ENCODE data around the gene IFNL4. TPM values are rescaled to one million over a fixed set of nuclear protein-coding genes. Genes with fewer than 3 reads are reported as not detected.
"Not testable (repeated sequence)": the region's sequence is repeated elsewhere in the genome, so short reads cannot be mapped to it uniquely, and the experiment has no call there.

The IFNL4 gene
- total RNA-seq, 4 donors from 2014 or later: not detected

GRCh38 chr19:39284032-39284431 lies 35.4 kb upstream of the IFNL4 start:
- H3K4me3 ChIP-seq: no peak overlapping the region
- TF ChIP-seq EP300 (IDR thresholded peaks at IDR 0.05) (no peak), POLR2A (IDR thresholded peaks at IDR 0.05) (no peak), POLR2AphosphoS5 (IDR thresholded peaks at IDR 0.05) (no peak)
- peaks cover 7% of the 10 kb centered on the region for H3K27me3 ChIP-seq
- no peak for ATAC-seq
- H3K9me3 ChIP-seq: peaks cover 0 to 64% (median 0%) of the 10 kb centered on the region in 3 donors
- no peak overlapping the region for H3K27ac ChIP-seq
- no peaks in the 10 kb centered on the region for H3K4me1 ChIP-seq
- H3K36me3 ChIP-seq: no peaks in the 10 kb centered on the region
- 85 to 93% methylated on average over 1 of the region's 1 CpG for WGBS, 2 donors (ENCODE audit: low coverage in 1 of 2)

DNA sequence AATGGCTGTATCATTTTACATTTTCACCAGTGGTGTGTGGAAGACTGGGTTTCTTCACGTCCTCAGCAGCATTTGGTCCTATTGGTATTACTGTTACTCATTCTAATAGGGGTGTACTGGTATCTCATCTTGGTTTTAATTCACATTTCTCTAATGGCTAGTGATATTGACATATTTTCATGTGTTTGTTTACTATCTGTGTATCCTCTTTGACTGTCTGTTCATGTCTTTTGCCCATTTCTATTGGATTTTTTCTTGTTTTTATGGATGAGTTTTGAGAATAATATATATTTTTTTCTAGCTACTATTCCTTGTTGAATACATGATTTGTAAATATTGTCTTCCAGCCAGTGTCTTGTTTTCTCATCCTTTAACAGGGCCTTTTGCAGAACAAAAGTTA lies 33.4 kb upstream of the IFNL4 start:
- H3K4me1 ChIP-seq: no peaks in the 10 kb centered on the region
- 25 to 65% methylated on average over 1 of the region's 1 CpG for WGBS, 2 donors (ENCODE audit: low coverage in 1 of 2)
- H3K4me3 ChIP-seq: no peak overlapping the region
- H3K27ac ChIP-seq: no peak overlapping the region
- TF ChIP-seq POLR2A (IDR thresholded peaks at IDR 0.05): no peak
- TF ChIP-seq, protein P1, sequence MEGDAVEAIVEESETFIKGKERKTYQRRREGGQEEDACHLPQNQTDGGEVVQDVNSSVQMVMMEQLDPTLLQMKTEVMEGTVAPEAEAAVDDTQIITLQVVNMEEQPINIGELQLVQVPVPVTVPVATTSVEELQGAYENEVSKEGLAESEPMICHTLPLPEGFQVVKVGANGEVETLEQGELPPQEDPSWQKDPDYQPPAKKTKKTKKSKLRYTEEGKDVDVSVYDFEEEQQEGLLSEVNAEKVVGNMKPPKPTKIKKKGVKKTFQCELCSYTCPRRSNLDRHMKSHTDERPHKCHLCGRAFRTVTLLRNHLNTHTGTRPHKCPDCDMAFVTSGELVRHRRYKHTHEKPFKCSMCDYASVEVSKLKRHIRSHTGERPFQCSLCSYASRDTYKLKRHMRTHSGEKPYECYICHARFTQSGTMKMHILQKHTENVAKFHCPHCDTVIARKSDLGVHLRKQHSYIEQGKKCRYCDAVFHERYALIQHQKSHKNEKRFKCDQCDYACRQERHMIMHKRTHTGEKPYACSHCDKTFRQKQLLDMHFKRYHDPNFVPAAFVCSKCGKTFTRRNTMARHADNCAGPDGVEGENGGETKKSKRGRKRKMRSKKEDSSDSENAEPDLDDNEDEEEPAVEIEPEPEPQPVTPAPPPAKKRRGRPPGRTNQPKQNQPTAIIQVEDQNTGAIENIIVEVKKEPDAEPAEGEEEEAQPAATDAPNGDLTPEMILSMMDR (IDR thresholded peaks at IDR 0.05): no peak
- TF ChIP-seq POLR2AphosphoS5 (IDR thresholded peaks at IDR 0.05): no peak
- no peak for TF ChIP-seq EP300 (IDR thresholded peaks at IDR 0.05)
- H3K36me3 ChIP-seq: no peaks in the 10 kb centered on the region
- peaks cover 21% of the 10 kb centered on the region for H3K27me3 ChIP-seq
- H3K9me3 ChIP-seq: peaks cover 0 to 49% (median 0%) of the 10 kb centered on the region in 3 donors
- no peak for ATAC-seq

GRCh38 chr19:39277598-39277997 lies 28.9 kb upstream of the IFNL4 start:
- no peak overlapping the region for H3K4me3 ChIP-seq
- no peak for ATAC-seq
- H3K4me1 ChIP-seq: no peaks in the 10 kb centered on the region
- TF ChIP-seq POLR2A (IDR thresholded peaks at IDR 0.05) (no peak), EP300 (IDR thresholded peaks at IDR 0.05) (no peak), POLR2AphosphoS5 (IDR thresholded peaks at IDR 0.05) (no peak)
- TF ChIP-seq, protein P1 (IDR thresholded peaks at IDR 0.05): no peak
- WGBS, 2 donors (ENCODE audit: low coverage in 1 of 2): 60 to 85% methylated on average over 5 of the region's 7 CpGs
- H3K9me3 ChIP-seq: peaks cover 0 to 16% (median 0%) of the 10 kb centered on the region in 3 donors
- H3K36me3 ChIP-seq: no peaks in the 10 kb centered on the region
- no peak overlapping the region for H3K27ac ChIP-seq
- peaks cover 27% of the 10 kb centered on the region for H3K27me3 ChIP-seq

GRCh38 chr19:39276740-39277139 lies 28.1 kb upstream of the IFNL4 start:
- H3K27ac ChIP-seq: no peak overlapping the region
- no peak for ATAC-seq
- TF ChIP-seq POLR2AphosphoS5 (IDR thresholded peaks at IDR 0.05) (no peak), POLR2A (IDR thresholded peaks at IDR 0.05) (no peak), EP300 (IDR thresholded peaks at IDR 0.05) (no peak)
- TF ChIP-seq, protein P1 (IDR thresholded peaks at IDR 0.05): no peak
- peaks cover 0 to 9% (median 0%) of the 10 kb centered on the region in 3 donors for H3K9me3 ChIP-seq
- no peak overlapping the region for H3K4me3 ChIP-seq
- WGBS, 2 donors (ENCODE audit: low coverage in 1 of 2): 96 to 100% methylated on average over 3 to 4 of the region's 5 CpGs
- H3K4me1 ChIP-seq: no peaks in the 10 kb centered on the region
- H3K27me3 ChIP-seq: peaks cover 24% of the 10 kb centered on the region
- no peaks in the 10 kb centered on the region for H3K36me3 ChIP-seq

GRCh38 chr19:39275578-39275977 lies 26.9 kb upstream of the IFNL4 start:
- no peaks in the 10 kb centered on the region for H3K36me3 ChIP-seq
- 67 to 77% methylated on average over 5 of the region's 5 CpGs for WGBS, 2 donors (ENCODE audit: low coverage in 1 of 2)
- no peak for ATAC-seq
- no peak for TF ChIP-seq POLR2A (IDR thresholded peaks at IDR 0.05)
- TF ChIP-seq, protein P1 (IDR thresholded peaks at IDR 0.05): no peak
- TF ChIP-seq EP300 (IDR thresholded peaks at IDR 0.05): no peak
- no peak for TF ChIP-seq POLR2AphosphoS5 (IDR thresholded peaks at IDR 0.05)
- H3K9me3 ChIP-seq: no peaks in the 10 kb centered on the region
- H3K4me3 ChIP-seq: no peak overlapping the region
- H3K4me1 ChIP-seq: no peaks in the 10 kb centered on the region
- H3K27me3 ChIP-seq: peaks cover 24% of the 10 kb centered on the region
- no peak overlapping the region for H3K27ac ChIP-seq

DNA sequence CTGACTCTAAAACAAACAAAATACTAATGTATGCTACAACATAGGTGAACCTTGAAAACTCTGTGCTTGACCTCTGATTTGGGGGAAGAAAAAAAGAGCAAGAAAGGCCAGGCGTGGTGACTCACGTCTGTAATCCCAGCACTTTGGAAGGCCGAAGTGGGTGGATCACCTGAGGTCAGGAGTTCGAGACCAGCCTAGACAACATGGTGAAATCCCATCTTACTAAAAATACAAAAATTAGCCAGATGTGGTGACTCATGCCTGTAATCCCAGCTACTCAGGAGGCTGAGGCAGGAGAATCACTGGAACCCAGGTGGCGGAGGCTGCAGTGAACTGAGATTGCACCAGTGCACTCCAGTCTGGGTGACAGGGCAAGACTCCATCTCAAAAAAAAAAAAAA lies 25.2 kb upstream of the IFNL4 start:
- H3K27me3 ChIP-seq: peaks cover 35% of the 10 kb centered on the region
- H3K4me3 ChIP-seq, H3K9me3 ChIP-seq, H3K36me3 ChIP-seq, H3K27ac ChIP-seq, ATAC-seq, H3K4me1 ChIP-seq: not testable (repeated sequence)
- 69 to 84% methylated on average over 5 of the region's 5 CpGs for WGBS, 2 donors (ENCODE audit: low coverage in 1 of 2)
